ENCODE results near the gene CNEP1R1.

GRCh38 chr16:50056226-50056625 lies 31.2 kb downstream of the CNEP1R1 start:
- no peak for TF ChIP-seq POLR2A (IDR thresholded peaks at IDR 0.05; ENCODE audit: low read depth, low read length)
- TF ChIP-seq POLR2AphosphoS5 (IDR thresholded peaks at IDR 0.05; ENCODE audit: low read depth, low read length): no peak
- TF ChIP-seq POU2F2 (IDR thresholded peaks at IDR 0.05; ENCODE audit: low read depth, low read length): no peak
- TF ChIP-seq TAF1 (IDR thresholded peaks at IDR 0.05; ENCODE audit: low read depth, low read length): no peak
- TF ChIP-seq SPI1 (IDR thresholded peaks at IDR 0.05; ENCODE audit: low read depth, low read length): no peak
